IMR-90 (cell line): ENCODE data around the gene CASQ1. TPM values are rescaled to one million over a fixed set of nuclear protein-coding genes. Genes with fewer than 3 reads are reported as not detected.

Experiments
- ATAC-seq: fragments of 200-7000 bp; cut with Tn5 transposase; 2 replicates; pipeline ENCODE4 v1.9.1; 2020; ENCODE audit warnings: low read depth, mild to moderate bottlenecking, moderate library complexity
- BruUV-seq: library from RNA; stranded (reverse); fragments of 400-500 nt; replicated peaks from 2 replicates; lab custom pipeline; 2021; lab: Mats Ljungman, UMichigan
- CTCF ChIA-PET: fragments of 300-600 bp; formaldehyde crosslinking; extraction: SDS; loops from one replicate; lab custom pipeline; 2021; ENCODE audit warnings: antibody characterized with exemption; lab: Yijun Ruan, JAX
- POLR2A ChIA-PET: fragments of 300-600 bp; sonication (Branson Sonifier 250); formaldehyde crosslinking; loops from one replicate; lab custom pipeline; 2022; ENCODE audit warnings: antibody characterized with exemption; ENCODE audit not compliant: unreplicated experiment; lab: Charles Lee
- DNase-seq: peaks from one replicate; pipeline ENCODE4 v3.0.0; 2013
- H2AFZ ChIP-seq: replicated peaks from 2 replicates; pipeline ENCODE3; 2013; ENCODE audit warnings: low read length, mild to moderate bottlenecking; ENCODE audit not compliant: poor library complexity
- H2AK5ac ChIP-seq: 2 replicates; pipeline ENCODE4 v1.6.1; 2013; ENCODE audit warnings: low read depth, low read length, inconsistent platforms
- H2AK9ac ChIP-seq: replicated peaks from 2 replicates; pipeline ENCODE3; 2013; ENCODE audit warnings: mild to moderate bottlenecking, low read depth, low read length, moderate library complexity; ENCODE audit not compliant: poor library complexity
- H2BK120ac ChIP-seq: 2 replicates; pipeline ENCODE4 v1.6.1; 2013; ENCODE audit warnings: low read depth, low read length, inconsistent platforms
- H2BK15ac ChIP-seq: 3 replicates; pipeline ENCODE4 v1.6.1; 2013; ENCODE audit warnings: low read depth, low read length, inconsistent platforms
- H2BK20ac ChIP-seq: 2 replicates; pipeline ENCODE4 v1.6.1; 2013; ENCODE audit warnings: low read depth, mild to moderate bottlenecking, inconsistent platforms, low read length, moderate library complexity
- H2BK5ac ChIP-seq: 2 replicates; pipeline ENCODE4 v1.6.1; 2013; ENCODE audit warnings: mild to moderate bottlenecking, low read depth, low read length, inconsistent platforms; ENCODE audit not compliant: poor library complexity, severe bottlenecking
- H3K14ac ChIP-seq: replicated peaks from 2 replicates; pipeline ENCODE4 v1.6.1; 2013; ENCODE audit warnings: low read depth, low read length, inconsistent platforms
- H3K18ac ChIP-seq: 2 replicates; pipeline ENCODE4 v1.6.1; 2013; ENCODE audit warnings: low read depth, low read length, control low read depth
- H3K23ac ChIP-seq: 2 replicates; pipeline ENCODE4 v1.6.1; 2013; ENCODE audit warnings: low read depth, low read length, inconsistent platforms
- H3K27ac ChIP-seq: 2 replicates; pipeline ENCODE4 v1.5.1; 2013; ENCODE audit warnings: mild to moderate bottlenecking, control low read depth, low read length; ENCODE audit not compliant: insufficient read depth
- H3K27me3 ChIP-seq: 2 replicates; pipeline ENCODE4 v1.6.1; 2013; ENCODE audit warnings: low read length; ENCODE audit not compliant: control insufficient read depth, insufficient read depth
- H3K36me3 ChIP-seq: 2 replicates; pipeline ENCODE4 v1.6.1; 2013; ENCODE audit warnings: low read length, mixed read lengths; ENCODE audit not compliant: control insufficient read depth, insufficient read depth
- H3K4ac ChIP-seq: 2 replicates; pipeline ENCODE4 v1.6.1; 2013; ENCODE audit warnings: low read depth, low read length, inconsistent platforms
- H3K4me1 ChIP-seq: 2 replicates; pipeline ENCODE4 v1.6.1; 2013; ENCODE audit warnings: low read length, mixed read lengths; ENCODE audit not compliant: control insufficient read depth, insufficient read depth
- H3K4me2 ChIP-seq: 2 replicates; pipeline ENCODE4 v1.6.1; 2013; ENCODE audit warnings: low read depth, mild to moderate bottlenecking, control low read depth, low read length, moderate library complexity
- H3K4me3 ChIP-seq: 2 replicates; pipeline ENCODE4 v1.5.1; 2013; ENCODE audit warnings: low read depth, mild to moderate bottlenecking, control low read depth, low read length, moderate library complexity; ENCODE audit not compliant: insufficient read depth
- H3K56ac ChIP-seq: 2 replicates; pipeline ENCODE4 v1.6.1; 2013; ENCODE audit warnings: low read length, inconsistent platforms; ENCODE audit not compliant: insufficient read depth; ENCODE audit errors: extremely low read depth
- H3K79me1 ChIP-seq, 2 experiments: 2 replicates each; pipeline ENCODE4 v1.6.1; 2013; ENCODE audit warnings: low read length in 2 of 2, inconsistent platforms in 1 of 2, low read depth in 1 of 2
- H3K9ac ChIP-seq: 2 replicates; pipeline ENCODE4 v1.6.1; 2013; ENCODE audit warnings: low read depth, low read length, control low read depth
- H3K9me1 ChIP-seq: 2 replicates; pipeline ENCODE4 v1.6.1; 2013; ENCODE audit warnings: low read length, inconsistent platforms; ENCODE audit not compliant: insufficient read depth
- H3K9me3 ChIP-seq: 2 replicates; pipeline ENCODE4 v1.6.1; 2013; ENCODE audit warnings: low read length; ENCODE audit not compliant: control insufficient read depth, insufficient read depth
- H4K20me1 ChIP-seq: 2 replicates; pipeline ENCODE4 v1.6.1; 2013; ENCODE audit warnings: low read length, inconsistent platforms; ENCODE audit not compliant: insufficient read depth
- H4K5ac ChIP-seq: 2 replicates; pipeline ENCODE4 v1.6.1; 2013; ENCODE audit warnings: mild to moderate bottlenecking, low read depth, low read length, control low read depth
- H4K8ac ChIP-seq, 2 experiments: 2 replicates each; pipeline ENCODE4 v1.6.1; 2013; ENCODE audit warnings: low read depth in 2 of 2, low read length in 2 of 2, control low read depth in 1 of 2, inconsistent platforms in 1 of 2
- H4K91ac ChIP-seq: 2 replicates; pipeline ENCODE4 v1.6.1; 2013; ENCODE audit warnings: low read depth, low read length, inconsistent platforms; ENCODE audit not compliant: insufficient read depth
- BHLHE40 ChIP-seq: fragments of 150-350 bp; IDR thresholded peaks from 2 replicates; pipeline ENCODE4 v1.6.1; 2016; ENCODE audit warnings: mild to moderate bottlenecking, low read depth, low read length
- CEBPB ChIP-seq: IDR thresholded peaks from 2 replicates; pipeline ENCODE4 v1.6.1; 2012; ENCODE audit warnings: low read depth, low read length, improper control_type of control experiment
- CHD1 ChIP-seq: IDR thresholded peaks from 2 replicates; pipeline ENCODE4 v1.6.1; 2012; ENCODE audit warnings: low read depth, low read length, improper control_type of control experiment
- CTCF ChIP-seq: conservative IDR thresholded peaks from 2 replicates; pipeline ENCODE4 v1.5.1; 2012; ENCODE audit warnings: mild to moderate bottlenecking, low read depth, low read length, improper control_type of control experiment
- ELK1 ChIP-seq: fragments of 150-350 bp; IDR thresholded peaks from 2 replicates; pipeline ENCODE4 v1.6.1; 2016; ENCODE audit warnings: low read depth, mild to moderate bottlenecking, low read length, moderate library complexity, borderline replicate concordance
- FOS ChIP-seq: fragments of 150-350 bp; IDR thresholded peaks from 2 replicates; pipeline ENCODE4 v1.6.1; 2016; ENCODE audit warnings: low read depth, low read length
- MAFK ChIP-seq: IDR thresholded peaks from 2 replicates; pipeline ENCODE4 v1.6.1; 2012; ENCODE audit warnings: low read depth, low read length, improper control_type of control experiment
- MAZ ChIP-seq: IDR thresholded peaks from 2 replicates; pipeline ENCODE4 v1.6.1; 2012; ENCODE audit warnings: low read depth, mild to moderate bottlenecking, low read length, improper control_type of control experiment, moderate library complexity, borderline replicate concordance
- MXI1 ChIP-seq: IDR thresholded peaks from 2 replicates; pipeline ENCODE4 v1.6.1; 2012; ENCODE audit warnings: low read depth, mild to moderate bottlenecking, low read length, moderate library complexity, borderline replicate concordance
- NFE2L2 ChIP-seq: fragments of 150-350 bp; IDR thresholded peaks from 2 replicates; pipeline ENCODE4 v1.6.1; 2016; ENCODE audit warnings: low read depth, mild to moderate bottlenecking, low read length
- POLR2A ChIP-seq: IDR thresholded peaks from 2 replicates; pipeline ENCODE4 v1.6.1; 2012; ENCODE audit warnings: mild to moderate bottlenecking, low read depth, low read length
- RAD21 ChIP-seq: IDR thresholded peaks from 2 replicates; pipeline ENCODE4 v1.6.1; 2012; ENCODE audit warnings: low read length, improper control_type of control experiment
- RCOR1 ChIP-seq: IDR thresholded peaks from 2 replicates; pipeline ENCODE4 v1.6.1; 2012; ENCODE audit warnings: mild to moderate bottlenecking, low read length, improper control_type of control experiment; ENCODE audit not compliant: insufficient replicate concordance
- RFX5 ChIP-seq: IDR thresholded peaks from 2 replicates; pipeline ENCODE4 v1.8.0; 2012; ENCODE audit warnings: low read depth, mild to moderate bottlenecking, low read length, moderate library complexity
- SMC3 ChIP-seq: fragments of 150-350 bp; IDR thresholded peaks from 2 replicates; pipeline ENCODE4 v1.6.1; 2016; ENCODE audit warnings: low read depth, mild to moderate bottlenecking, antibody characterized with exemption, low read length, moderate library complexity
- USF2 ChIP-seq: fragments of 150-350 bp; IDR thresholded peaks from 2 replicates; pipeline ENCODE4 v1.6.1; 2017; ENCODE audit warnings: mild to moderate bottlenecking, antibody characterized with exemption, low read length, low read depth
- WGBS, 2 experiments: methylation state at CpG; one replicate each; pipeline versions ENCODE4 v1.1.5 to v1.1.7; 2013; ENCODE audit warnings: missing lambda C conversion rate in 2 of 2; ENCODE audit not compliant: insufficient read length in 1 of 2; ENCODE audit errors: extremely low coverage in 2 of 2; 5-methylcytosine and 5-hydroxymethylcytosine counted together
- dilution Hi-C: fragments of 300-500 bp; cut with HindIII; formaldehyde crosslinking; loops from one replicate; pipeline ENCODE4 v1.14.3; 2018; ENCODE audit warnings: low sequenced_read_pairs; ENCODE audit not compliant: unreplicated experiment
- in situ Hi-C: fragments of 300-500 bp; cut with MboI; formaldehyde crosslinking; loops from 3 replicates; pipeline ENCODE4 v1.14.3; 2019; ENCODE audit warnings: low sequenced_read_pairs, inconsistent platforms, mixed read lengths
- intact Hi-C: fragments of 100-400 bp; cut with micrococcal nuclease; formaldehyde crosslinking; loops from 2 replicates; pipeline ENCODE4 v1.10.0; 2022
- polyA plus RNA-seq, 3 experiments: library from polyadenylated mRNA; depleted of rRNA; stranded (reverse); fragments of >200 nt; gene quantifications; 2 replicates each; pipeline ENCODE4 v1.2.3, GENCODE V29; 2012; ENCODE audit warnings: low replicate concordance in 1 of 3
- total RNA-seq: library from RNA; depleted of rRNA; stranded (reverse); fragments of >200 nt; gene quantifications from 2 replicates; pipeline ENCODE4 v1.2.3, GENCODE V29; 2012

Gene CASQ1
- total and polyA plus RNA-seq, 2 of the 4 experiments (the other 2 are of a cell fraction): 0.18 to 0.21 TPM

GRCh38 chr1:160146107-160146506 lies 44.3 kb upstream of the CASQ1 start:
- ChIA-PET POLR2A (interaction anchor here (0.7 kb wide), 1 partner anchor 109 kb away, joined by 12 read pairs; no protein-coding TSS in a partner anchor), CTCF (interaction anchor here (0.8 kb wide), 1 partner anchor 16 kb away, joined by 6 read pairs; no protein-coding TSS in a partner anchor)
- no peak overlapping the region for H3K56ac ChIP-seq
- BruUV-seq: no TSS peak
- H3K23ac ChIP-seq: no peak overlapping the region
- no peak overlapping the region for H2AFZ ChIP-seq
- no peak overlapping the region for H2BK5ac ChIP-seq
- dilution Hi-C loops (no loop called here), intact Hi-C loops (no loop called here), in situ Hi-C loops (no loop called here)
- H2BK20ac ChIP-seq: no peak overlapping the region
- no peak overlapping the region for H4K5ac ChIP-seq
- no peak for DNase-seq
- no peak overlapping the region for H3K18ac ChIP-seq
- WGBS, 2 experiments: 90% methylated on average over 4 of the region's 14 CpGs; no CpG with 5 or more reads in 1 of the 2 experiments
- H3K79me1 ChIP-seq: no peaks in the 10 kb centered on the region
- H2AK5ac ChIP-seq: no peak overlapping the region
- H4K8ac ChIP-seq: no peak overlapping the region
- H3K36me3 ChIP-seq: no peaks in the 10 kb centered on the region
- H2BK120ac ChIP-seq: no peak overlapping the region
- no peaks in the 10 kb centered on the region for H3K4me1 ChIP-seq
- H3K9me3 ChIP-seq: no peaks in the 10 kb centered on the region
- H3K27me3 ChIP-seq: peaks cover 18% of the 10 kb centered on the region
- no peaks in the 10 kb centered on the region for H4K20me1 ChIP-seq
- H2BK15ac ChIP-seq: no peak overlapping the region
- H3K4me2 ChIP-seq: no peak overlapping the region
- no peak overlapping the region for H2AK9ac ChIP-seq
- no peak for TF ChIP-seq CHD1
- TF ChIP-seq MAZ: no peak
- TF ChIP-seq USF2: no peak
- TF ChIP-seq FOS: no peak
- no peak for TF ChIP-seq NFE2L2
- TF ChIP-seq SMC3: no peak
- TF ChIP-seq BHLHE40: no peak
- TF ChIP-seq RFX5: no peak
- TF ChIP-seq CEBPB: no peak
- TF ChIP-seq RAD21: no peak
- TF ChIP-seq POLR2A: no peak
- no peak for TF ChIP-seq ELK1
- TF ChIP-seq CTCF: no peak
- no peak for TF ChIP-seq MAFK
- no peak for TF ChIP-seq RCOR1
- no peak for TF ChIP-seq MXI1
- no peak overlapping the region for H4K91ac ChIP-seq
- H3K9me1 ChIP-seq: no peaks in the 10 kb centered on the region
- ATAC-seq: no peak
- no peak overlapping the region for H3K4ac ChIP-seq
- H3K9ac ChIP-seq: no peak overlapping the region
- no peak overlapping the region for H3K27ac ChIP-seq
- no peak overlapping the region for H3K4me3 ChIP-seq
- H3K14ac ChIP-seq: no peak overlapping the region
